Measurements from ENCODE around the gene C2CD2.

C2CD2 gene

DNA sequence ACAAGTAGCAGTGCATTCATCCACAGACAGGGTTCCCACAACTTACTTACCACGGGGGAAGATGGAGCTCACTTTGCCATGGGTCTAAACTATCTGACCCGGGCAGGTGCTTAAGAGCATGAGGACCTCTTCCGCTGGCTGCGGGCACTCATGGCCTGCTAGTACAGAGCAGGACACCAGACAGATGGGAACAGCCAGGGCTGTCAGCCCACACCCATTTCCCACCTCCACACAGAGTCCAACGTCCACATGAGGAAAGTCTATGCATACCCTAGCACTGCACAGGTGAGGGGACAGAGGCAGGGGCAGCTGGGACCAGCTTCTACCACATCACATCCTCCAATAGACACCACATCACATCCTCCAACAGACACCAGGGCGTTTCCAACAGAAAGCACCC is 38.9 kb downstream of the C2CD2 start:
- DNase-seq (ENCODE audit: low spot score), result no peak
- no peak for FAIRE-seq

DNA sequence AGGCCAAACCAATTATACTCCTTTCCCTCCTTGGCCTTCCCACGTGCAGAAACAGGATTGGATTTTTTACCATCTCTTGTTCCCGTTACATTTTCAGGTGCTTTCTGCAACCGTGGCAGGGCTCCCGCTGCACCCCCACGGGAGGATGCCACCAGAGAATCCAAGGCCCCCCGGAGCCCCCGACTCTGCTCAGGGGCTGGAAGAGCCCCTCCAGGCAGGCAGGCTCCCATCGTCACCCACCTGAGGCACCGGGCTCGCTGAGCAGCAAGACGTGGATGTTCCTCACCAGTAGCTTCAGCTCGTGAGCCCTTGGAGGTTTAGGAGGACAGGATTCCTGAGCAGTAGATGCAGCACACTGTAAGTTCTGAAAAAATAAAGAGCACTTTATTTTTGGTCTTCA is 39.5 kb downstream of the C2CD2 start:
- FAIRE-seq, result no peak
- DNase-seq (ENCODE audit: low spot score), result no peak

DNA sequence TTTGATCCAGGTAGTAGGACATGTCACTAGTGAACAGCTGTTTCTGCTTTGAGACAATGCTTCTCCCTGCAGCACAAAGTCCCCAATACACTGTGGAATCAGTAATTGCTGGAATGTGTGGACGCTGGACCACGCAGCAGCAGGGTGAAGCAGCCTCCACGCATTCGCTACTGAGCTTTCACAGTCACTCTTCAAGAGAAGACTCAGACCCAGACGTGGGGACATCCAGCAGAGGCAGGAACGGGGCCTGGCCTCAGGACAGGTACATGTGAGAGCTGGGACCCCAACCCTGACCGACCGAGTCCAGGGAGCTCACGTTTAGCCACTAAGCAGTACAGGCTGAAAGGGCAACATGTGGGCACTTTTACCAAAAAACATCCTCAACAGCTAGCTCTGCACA is 40.6 kb downstream of the C2CD2 start:
- DNase-seq (ENCODE audit: low spot score) (no peak), FAIRE-seq (no peak)

DNA sequence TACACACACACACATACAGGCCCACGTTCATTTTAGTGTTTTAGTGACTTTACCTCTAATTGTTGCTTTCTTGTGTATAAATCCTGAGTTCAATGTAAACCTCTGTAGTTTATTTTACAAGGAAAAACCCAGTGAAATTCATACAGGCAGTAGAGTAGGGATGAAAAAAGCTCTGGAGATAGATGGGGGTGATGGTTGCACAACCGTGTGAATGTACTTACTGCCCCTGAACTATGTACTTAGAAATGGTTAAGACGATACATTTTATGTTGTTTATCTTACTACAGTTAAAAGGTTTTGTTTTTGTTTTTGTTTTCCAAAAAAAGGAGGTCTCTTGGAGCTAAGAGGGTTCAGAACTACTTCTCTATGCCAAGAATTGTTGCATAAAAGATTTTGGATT is 45.0 kb downstream of the C2CD2 start:
- no peak for FAIRE-seq
- DNase-seq (ENCODE audit: low spot score), result no peak

DNA sequence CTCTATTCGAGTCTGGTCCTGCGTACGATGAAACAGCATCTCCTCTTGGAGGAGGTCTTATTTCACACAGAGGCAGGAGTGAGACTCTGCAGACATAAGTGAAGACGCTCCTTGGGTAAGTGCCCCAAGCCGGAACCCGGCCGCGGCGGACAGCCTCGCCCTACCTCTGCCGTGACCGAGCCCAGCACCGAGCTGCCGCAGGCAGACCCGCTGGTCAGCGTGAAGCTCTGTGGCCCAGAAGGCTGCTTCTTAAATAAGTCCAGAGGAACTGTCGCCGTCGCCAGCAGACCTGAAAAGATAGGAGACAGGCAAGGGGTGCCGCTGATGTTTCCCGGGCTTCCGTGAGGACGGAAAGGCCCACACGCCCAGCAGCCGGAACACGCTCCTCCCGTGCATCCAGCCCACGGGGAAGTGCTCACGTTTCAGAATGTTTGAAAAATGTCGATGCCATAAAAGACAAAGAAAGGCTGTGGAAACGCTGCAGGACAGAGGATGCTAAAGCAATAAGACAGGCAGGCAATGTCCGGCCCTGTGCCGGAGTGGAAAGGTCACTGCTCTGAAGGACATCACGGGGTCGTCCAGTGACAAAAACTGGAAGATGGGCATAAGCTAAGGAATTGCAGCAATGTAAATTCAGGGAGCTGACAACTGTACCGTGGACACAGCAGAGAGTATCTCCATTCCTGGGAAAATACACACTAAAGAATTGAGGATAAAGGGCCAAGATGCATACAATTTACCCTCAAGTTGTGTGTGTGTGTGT is 46.1 kb downstream of the C2CD2 start:
- FAIRE-seq, result no peak

DNA sequence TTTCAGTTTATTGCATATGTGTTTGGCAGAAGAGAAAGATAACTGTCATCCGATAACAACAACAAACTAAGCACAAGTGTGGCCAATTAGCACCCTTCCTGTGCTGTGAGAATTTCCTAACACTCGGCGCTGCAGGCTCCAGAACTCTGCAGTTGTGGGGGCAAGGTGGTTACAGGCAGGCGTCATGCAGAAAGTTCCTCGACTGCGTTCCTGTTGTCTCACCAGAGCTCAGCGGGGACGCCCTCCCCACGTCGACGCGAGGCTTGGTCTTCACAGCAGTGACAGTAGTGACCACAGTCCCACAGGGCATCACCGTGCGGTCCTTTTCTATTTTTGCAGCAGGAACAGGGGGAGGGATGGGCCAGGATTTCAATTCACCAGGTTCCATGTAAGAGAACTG is 47.0 kb downstream of the C2CD2 start:
- no peak for FAIRE-seq
- DNase-seq (ENCODE audit: low spot score), result no peak

More for the DNA sequence above, 46.1 kb downstream of the C2CD2 start:
- no peak for DNase-seq (ENCODE audit: low spot score)

DNA sequence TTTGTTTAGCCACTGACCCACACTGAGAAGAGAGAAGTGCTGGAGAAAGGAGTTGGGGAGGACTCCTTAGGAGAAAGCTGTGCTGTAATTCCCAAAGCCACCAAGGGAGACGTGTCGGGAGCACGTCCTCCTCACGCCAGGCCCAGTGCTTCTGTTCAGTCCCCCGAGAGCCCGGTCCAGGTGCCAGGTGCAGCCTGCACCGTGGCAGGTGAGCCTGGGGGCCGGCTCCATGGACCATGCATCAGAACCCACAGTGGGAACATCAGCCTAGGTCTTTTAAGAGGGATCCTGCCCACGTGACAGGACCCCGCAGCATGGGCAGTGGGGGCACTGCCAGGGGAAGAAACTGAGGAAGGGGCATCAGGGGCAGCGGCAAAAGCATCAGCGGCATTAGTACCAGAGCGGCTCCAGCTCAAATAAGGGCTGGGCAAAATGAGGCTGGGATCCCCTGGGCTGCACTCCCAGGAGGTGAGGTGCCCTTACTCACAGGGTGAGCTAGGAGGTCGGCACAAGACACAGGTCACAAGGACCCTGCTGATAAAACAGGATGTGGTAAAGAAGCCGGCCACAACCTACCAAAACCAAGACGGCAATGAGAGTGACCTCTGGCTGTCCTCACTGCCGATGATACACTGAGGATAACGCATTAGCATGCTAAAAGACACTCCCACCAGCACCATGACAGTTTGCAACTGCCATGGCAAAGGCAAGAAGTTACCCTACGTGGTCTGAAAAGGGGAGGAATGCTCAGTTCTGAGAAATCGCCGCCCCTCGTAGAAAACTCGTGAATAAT is 50.1 kb downstream of the C2CD2 start:
- no peak for FAIRE-seq
- DNase-seq (ENCODE audit: low spot score), result no peak

DNA sequence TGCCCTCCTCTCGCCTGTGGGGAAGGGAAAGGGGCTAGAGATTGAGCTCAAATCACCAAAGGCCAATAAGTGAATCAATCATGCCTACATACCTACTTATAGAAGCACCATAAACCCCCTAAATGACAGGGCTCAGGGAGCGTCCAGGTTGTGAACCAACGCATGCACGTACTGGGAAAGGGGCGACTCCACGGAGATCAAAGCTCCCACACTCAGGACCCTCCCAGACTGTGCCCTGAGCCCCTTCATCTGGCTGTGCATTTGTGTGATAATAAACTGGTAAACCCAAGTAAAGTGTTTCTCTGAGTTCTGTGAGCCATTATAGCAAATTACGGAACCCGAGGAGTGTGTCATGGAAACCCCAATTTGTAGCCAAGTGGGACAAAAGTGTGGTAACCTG is 50.9 kb downstream of the C2CD2 start:
- no peak for FAIRE-seq
- DNase-seq (ENCODE audit: low spot score), result no peak

DNA sequence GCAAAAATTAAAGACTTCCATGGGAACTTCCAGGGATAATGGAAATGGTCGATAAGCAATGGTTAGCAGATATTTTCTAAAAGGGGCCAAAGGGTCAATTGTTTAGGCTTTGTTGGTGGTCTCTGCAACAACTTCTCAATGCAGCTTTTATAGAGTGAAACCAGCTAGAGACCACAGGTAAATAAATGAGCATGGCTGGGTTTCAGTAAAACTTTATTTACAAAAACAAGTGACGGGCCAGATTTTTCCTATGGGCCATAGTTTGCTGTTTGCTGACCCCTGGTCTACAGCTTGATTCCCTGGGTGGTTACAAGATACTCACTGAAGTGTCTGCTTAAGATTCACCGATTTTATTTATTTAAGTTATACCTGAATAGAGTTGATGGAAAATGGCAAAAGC is 52.0 kb downstream of the C2CD2 start:
- DNase-seq (ENCODE audit: low spot score) (no peak), FAIRE-seq (no peak)

DNA sequence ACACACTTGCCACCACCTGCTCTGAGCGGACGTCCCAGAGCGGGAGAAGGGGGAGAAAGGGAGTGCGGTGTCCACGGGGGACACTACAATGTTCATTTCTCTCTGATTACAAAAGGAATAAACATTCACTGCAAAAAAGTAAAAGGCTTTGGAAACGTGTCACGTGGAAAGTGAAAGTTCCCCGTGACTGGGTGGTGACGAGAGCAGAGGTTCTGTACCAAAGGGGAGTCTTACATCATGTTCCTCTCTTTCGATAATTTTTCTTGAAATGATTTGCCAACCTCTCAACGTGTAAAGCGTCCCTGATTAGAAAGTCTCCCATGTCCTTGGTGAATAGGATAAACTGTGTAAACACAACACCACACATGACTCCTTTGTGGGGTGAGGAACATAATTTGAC is 52.7 kb downstream of the C2CD2 start:
- no peak for FAIRE-seq

DNA sequence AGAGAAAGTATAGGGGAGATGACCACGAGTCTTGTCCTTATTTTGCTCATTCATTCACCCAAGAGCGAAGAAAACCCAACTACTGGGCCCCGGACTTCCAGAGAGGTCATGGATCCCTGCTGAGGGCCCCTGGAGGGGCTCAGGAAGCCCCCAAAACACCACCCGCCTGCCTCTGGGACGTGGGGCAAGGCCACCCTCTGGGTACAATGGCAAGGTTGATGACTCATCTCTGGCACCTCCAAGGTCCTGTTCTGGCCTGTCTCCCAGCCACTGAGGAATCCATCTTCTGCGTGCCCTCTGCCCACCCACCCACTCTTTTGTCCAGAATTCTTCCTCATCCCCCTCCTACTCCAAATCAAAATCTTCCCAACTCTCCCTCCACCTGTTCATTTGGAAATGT is 53.4 kb downstream of the C2CD2 start:
- DNase-seq (ENCODE audit: low spot score), result no peak
- no peak for FAIRE-seq

More for the DNA sequence above, 52.7 kb downstream of the C2CD2 start:
- DNase-seq (ENCODE audit: low spot score), result no peak

DNA sequence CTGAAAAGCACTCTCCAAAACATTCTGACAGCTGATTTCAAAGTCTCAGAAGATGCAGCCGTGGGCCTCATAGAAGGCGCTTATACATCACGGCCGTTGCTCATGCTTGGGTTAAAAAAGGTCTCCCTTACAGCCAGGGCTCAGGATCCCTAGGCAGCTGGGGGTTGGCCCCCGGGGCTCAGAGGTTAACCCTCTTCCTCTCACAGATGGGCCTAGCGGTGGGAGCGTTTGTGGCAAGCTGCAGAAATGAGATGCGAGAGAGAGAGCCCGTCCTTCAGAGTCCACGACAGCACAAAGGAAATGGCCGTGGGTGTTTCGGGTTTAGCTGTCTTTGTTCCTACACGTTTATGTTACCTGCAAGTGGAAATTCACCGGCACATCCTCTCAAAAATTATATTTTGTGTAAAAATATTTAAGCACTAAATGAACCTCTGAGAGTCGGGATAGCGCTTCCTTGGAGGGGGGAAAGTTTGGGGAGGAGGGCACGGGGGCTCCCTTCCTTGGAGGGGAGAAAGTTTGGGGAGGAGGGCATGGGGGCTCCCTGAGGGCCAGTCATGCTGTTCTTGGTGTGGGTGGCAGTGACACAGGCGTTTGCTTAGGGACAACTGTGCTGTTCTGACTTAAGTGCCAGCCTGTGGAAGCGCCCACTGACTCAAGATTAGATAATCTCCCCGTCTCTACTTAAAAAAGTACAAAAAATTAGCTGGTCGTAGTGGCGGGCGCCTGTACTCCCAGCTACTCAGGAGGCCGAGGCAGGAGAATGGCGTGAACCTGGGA is 54.2 kb downstream of the C2CD2 start:
- FAIRE-seq (no peak), DNase-seq (ENCODE audit: low spot score) (no peak)

DNA sequence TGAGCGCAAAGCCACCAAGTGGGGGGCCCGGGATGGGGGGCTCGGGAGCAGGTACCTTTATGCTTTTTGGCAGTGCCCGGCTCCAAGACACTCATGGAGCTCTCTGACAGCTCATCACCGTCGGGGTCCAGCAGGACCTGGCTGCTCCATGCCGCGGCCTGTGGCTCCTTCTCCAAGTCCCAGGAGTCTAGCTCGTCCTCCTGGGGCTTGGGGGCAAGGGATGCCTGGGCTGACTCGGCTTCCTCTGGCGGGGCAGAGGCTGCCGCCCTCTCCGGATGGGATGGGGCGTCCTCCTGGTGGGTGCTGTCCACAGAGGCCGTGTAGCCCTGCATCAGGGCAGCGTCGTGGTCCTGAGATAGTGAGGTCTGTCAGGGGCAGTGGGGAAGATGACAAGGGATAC is 54.8 kb downstream of the C2CD2 start:
- FAIRE-seq (no peak), DNase-seq (ENCODE audit: low spot score) (no peak)

DNA sequence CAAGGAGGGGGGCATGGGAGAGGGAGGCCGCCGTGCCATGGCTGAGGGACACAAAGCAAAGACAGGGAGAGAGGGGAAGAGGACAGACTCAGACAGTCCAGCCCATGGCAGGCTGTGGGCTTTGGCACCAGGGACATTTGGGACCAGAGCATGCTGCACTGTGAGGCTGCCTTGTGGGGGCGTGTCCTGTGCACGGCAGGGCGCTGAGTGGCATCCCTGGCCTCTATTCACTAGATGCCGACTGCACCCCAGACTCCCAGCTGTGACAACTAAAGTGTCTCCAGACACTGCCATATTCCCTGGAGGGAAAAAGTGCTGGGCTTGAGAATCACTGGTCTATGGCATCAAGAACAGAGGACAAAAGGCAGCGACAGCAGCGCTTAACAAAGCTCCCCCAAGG is 56.1 kb downstream of the C2CD2 start:
- no peak for DNase-seq (ENCODE audit: low spot score)
- no peak for FAIRE-seq

DNA sequence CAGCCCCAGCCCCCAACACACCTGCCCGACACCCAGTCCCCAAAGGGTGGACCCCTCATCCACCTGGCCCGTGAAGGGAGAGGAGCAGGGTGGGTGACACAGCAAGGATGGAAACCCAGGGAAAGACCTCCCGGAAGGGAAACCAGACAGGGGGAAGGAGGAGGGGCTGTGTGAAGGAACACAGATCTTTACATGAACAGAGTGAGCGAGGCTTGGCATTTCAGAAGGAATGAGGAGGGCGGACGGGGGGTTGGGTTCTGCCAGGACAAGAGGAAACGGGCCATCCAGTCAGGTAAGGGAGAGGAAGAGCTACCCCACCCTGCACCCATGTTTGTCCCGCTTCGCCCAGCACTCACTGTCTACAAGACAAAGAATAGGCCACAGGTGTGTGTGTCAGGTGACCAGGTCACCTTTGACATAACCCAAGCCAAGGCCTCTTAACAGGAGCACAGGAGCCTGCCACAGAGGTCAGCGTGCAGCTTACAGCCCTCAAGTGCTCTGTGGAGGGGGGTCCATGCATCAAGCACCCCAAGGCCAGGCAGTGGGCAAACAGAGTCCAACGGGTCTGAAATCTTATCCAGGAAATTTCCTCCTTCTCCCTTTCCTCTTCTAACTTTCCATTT is 56.7 kb downstream of the C2CD2 start:
- FAIRE-seq (no peak), DNase-seq (ENCODE audit: low spot score) (no peak)

DNA sequence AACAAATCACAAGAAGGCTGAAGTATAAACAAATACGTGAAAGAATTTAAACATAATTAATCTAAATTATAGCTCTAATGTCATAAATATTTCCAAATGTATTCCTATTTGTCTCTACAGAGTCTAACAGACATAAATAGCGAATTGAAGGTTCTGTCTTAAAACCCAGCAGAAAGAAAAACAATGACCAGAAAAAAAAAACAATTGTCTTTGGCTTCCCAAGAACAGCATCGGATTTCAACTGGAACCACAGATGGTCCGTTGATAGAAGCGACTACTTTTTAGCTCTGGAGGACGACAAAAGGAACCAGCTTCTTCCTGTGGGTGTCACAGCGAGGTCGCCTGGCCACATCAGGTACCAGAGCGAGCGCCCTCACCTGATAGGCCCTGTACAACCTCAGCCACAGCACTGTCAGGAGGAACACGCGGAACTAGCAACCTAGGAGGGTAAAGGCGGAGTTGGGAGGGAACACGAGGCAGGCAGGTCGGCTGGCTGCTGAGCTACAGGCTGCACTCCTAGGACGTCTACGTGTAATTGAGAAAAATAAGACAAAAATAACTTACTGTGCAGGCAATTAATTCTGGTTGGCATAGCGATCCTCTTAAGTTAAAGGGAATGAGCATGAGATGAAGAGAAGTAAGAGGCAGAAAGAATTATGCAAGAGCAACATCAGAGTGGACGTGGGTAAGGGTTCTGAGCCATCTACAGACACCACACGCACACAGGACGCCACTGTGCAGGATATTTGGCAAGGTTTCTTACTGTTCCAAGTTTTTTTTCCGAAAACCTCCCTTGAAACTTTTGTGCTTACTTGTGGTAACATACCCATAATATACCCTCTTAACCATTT is 58.0 kb downstream of the C2CD2 start:
- no peak for DNase-seq (ENCODE audit: low spot score)
- FAIRE-seq, result no peak

DNA sequence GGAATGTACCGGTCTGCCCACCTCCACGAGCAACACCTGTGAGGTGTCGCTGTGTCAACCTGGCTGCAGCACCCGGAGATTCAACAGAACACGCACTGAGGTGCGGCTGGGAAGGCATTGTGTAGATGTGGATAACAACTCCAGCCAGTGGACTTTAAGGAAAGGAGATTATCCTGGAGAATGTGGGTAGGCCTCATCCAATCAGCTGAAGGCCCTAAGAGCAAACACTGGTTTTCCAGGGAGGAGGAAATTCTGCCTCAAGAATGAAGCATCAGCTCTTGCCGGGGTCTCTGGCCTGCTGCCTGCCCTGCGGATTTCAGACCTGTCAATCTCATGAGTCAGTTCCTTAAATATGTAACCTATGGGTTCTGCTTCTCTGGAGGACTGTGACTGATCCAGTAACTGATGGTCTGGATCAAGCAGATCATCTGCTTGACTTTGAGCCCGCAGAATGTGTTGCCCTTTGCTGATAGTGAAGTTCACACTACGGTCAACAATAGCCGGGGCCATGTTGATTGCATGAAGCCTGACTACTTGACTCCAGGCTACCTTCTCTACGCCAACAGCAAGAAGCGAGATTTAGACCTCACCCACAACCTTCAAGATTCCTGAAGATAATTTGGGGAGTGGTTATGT is 58.8 kb downstream of the C2CD2 start:
- FAIRE-seq, result no peak

DNA sequence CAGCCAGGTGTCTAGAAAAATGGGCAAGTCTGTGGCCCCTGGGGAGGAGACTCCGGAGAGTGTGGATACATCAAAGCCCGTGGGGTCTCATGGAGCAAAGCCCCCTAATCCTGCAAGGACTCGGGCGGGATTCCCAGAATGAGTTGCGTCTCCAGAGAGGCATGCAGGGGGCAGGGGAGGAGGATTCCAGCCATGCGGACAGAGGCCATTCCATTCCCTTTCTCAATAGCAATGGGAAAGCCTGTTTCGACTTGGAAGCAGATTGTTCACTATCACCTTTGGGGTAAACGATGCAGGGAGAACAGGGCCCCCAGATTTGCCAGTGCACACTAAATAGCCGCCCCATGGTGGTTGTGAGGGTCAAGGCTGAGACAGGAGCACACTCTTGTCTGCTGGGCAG is 59.3 kb downstream of the C2CD2 start:
- no peak for FAIRE-seq

More for the DNA sequence above, 58.8 kb downstream of the C2CD2 start:
- peak; percentile 10 for DNase-seq (ENCODE audit: low spot score)

DNA sequence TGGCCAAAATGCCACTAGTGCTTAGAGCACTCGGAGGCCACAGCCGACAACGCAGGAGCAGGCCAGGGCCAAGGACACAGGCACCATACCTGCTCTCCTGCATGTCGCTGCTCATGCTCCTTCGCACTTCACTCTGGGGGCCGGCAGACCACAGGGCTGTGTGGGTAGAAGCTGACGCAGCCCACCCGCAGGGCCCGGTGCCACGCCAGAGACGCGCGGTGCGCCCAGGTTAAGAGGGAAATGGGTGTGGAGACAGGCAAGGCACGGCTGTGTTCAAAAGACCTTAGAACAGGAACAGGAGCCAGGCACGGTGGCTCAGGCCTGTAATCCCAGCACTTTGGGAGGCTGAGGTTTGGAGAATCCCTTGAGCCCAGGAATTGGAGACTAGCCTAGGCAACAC is 61.1 kb downstream of the C2CD2 start:
- no peak for FAIRE-seq
- no peak for DNase-seq (ENCODE audit: low spot score)

More for the DNA sequence above, 59.3 kb downstream of the C2CD2 start:
- DNase-seq (ENCODE audit: low spot score), result no peak

DNA sequence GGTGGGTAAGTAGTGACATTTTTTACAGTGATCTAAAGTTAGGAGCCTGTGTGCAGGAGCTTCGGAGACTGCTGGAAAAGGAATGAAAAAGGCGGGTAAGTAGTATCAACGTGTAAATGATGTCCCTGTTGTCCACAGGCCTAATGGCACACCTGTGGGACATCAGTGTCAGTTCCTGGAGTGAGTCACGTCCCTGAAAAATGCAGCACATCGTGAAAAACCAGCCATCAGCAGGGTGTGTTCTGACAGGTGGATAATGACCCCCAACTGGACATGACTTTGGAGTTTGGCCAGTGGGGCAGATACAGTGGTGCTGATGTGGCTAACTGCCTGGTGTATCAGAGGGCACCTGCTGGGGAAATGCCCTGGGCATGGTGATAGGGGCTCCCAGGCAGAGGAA is 62.7 kb downstream of the C2CD2 start:
- FAIRE-seq (no peak), DNase-seq (ENCODE audit: low spot score) (no peak)
